Keratinocyte (primary cell): ENCODE measurements around the gene SHISA7. TPM values are rescaled to one million over a fixed set of nuclear protein-coding genes. Genes with fewer than 3 reads are reported as not detected.

Source experiments
- DNase-seq: peaks from one replicate; pipeline ENCODE4 v3.0.0-alpha.2; 2011; ENCODE audit warnings: low read depth, missing footprints, low spot score
- FAIRE-seq: peaks from 2 replicates; lab custom pipeline; 2011; peaks lifted over from hg19 to GRCh38; lab: Jason Lieb, UNC
- H2AFZ ChIP-seq: 2 replicates; pipeline ENCODE4 v1.6.0; 2012; ENCODE audit warnings: low read length, control low read depth, inconsistent platforms; ENCODE audit not compliant: control insufficient read depth
- H3K27ac ChIP-seq: 2 replicates; pipeline ENCODE4 v1.5.1; 2011; ENCODE audit warnings: low read length; ENCODE audit not compliant: control insufficient read depth, insufficient read depth
- H3K27me3 ChIP-seq: 3 replicates; pipeline ENCODE4 v1.6.0; 2011; ENCODE audit warnings: low read length; ENCODE audit not compliant: control insufficient read depth, insufficient read depth; ENCODE audit errors: extremely low read depth
- H3K36me3 ChIP-seq, 2 experiments: 2 replicates in 1 of 2; 3 replicates in 1 of 2; pipeline ENCODE4 v1.5.1; 2011; ENCODE audit warnings: low read length in 2 of 2, mild to moderate bottlenecking in 1 of 2; ENCODE audit not compliant: control insufficient read depth in 2 of 2, insufficient read depth in 2 of 2; ENCODE audit errors: extremely low read depth in 1 of 2
- H3K4me1 ChIP-seq: 3 replicates; pipeline ENCODE4 v1.5.1; 2011; ENCODE audit warnings: low read length; ENCODE audit not compliant: control insufficient read depth, insufficient read depth; ENCODE audit errors: extremely low read depth
- H3K4me2 ChIP-seq: 3 replicates; pipeline ENCODE4 v1.6.0; 2011; ENCODE audit warnings: low read depth, low read length; ENCODE audit not compliant: control insufficient read depth, insufficient read depth; ENCODE audit errors: extremely low read depth
- H3K4me3 ChIP-seq, 3 experiments: fragments of 200-600 bp in 1 of 3; sonication (generic) in 1 of 3; 2 replicates in 2 of 3; 3 replicates in 1 of 3; pipeline ENCODE4 v1.5.1; 2011 to 2016; ENCODE audit warnings: low read length in 3 of 3, mild to moderate bottlenecking in 3 of 3, control low read depth in 2 of 3, inconsistent platforms in 1 of 3, low read depth in 1 of 3, mixed read lengths in 1 of 3, mixed run types in 1 of 3, moderate library complexity in 1 of 3; ENCODE audit not compliant: control insufficient read depth in 2 of 3, insufficient read depth in 2 of 3; ENCODE audit errors: extremely low read depth in 1 of 3
- H3K79me2 ChIP-seq: 2 replicates; pipeline ENCODE4 v1.6.0; 2012; ENCODE audit warnings: low read length; ENCODE audit not compliant: control insufficient read depth, insufficient read depth
- H3K9ac ChIP-seq: 3 replicates; pipeline ENCODE4 v1.6.0; 2011; ENCODE audit warnings: low read length; ENCODE audit not compliant: control insufficient read depth, insufficient read depth; ENCODE audit errors: extremely low read depth
- H3K9me1 ChIP-seq: 3 replicates; pipeline ENCODE4 v1.6.0; 2011; ENCODE audit warnings: low read length; ENCODE audit not compliant: control insufficient read depth, insufficient read depth; ENCODE audit errors: extremely low read depth
- H3K9me3 ChIP-seq: 2 replicates; pipeline ENCODE4 v1.5.1; 2012; ENCODE audit warnings: low read depth, low read length; ENCODE audit not compliant: control insufficient read depth
- H4K20me1 ChIP-seq: 3 replicates; pipeline ENCODE4 v1.6.0; 2011; ENCODE audit warnings: low read length; ENCODE audit not compliant: control insufficient read depth, insufficient read depth; ENCODE audit errors: extremely low read depth
- EZH2 ChIP-seq: IDR thresholded peaks from one replicate; pipeline ENCODE4 v1.6.1; 2012; ENCODE audit warnings: inconsistent platforms, mild to moderate bottlenecking, low read length, moderate library complexity
- dilution Hi-C: fragments of 300-500 bp; cut with MboI; formaldehyde crosslinking; loops from one replicate; pipeline ENCODE4 v1.7.0; 2020; ENCODE audit warnings: low sequenced_read_pairs; ENCODE audit not compliant: extremely low pct_ligation_motif_present
- polyA plus RNA-seq, 5 experiments: library from polyadenylated mRNA; depleted of rRNA in 3 of 5; stranded (reverse) in 3 of 5; stranded (forward) in 1 of 5; unstranded in 1 of 5; fragments of >200 nt; gene quantifications; 1 replicate in 1 of 5; 2 replicates in 3 of 5; 3 replicates in 1 of 5; pipeline versions ENCODE4 v1.2.1 to v1.2.3, GENCODE V29; 2011 to 2012; ENCODE audit warnings: missing spikeins in 2 of 5, low read depth in 1 of 5, low replicate concordance in 1 of 5
- TF ChIP-seq, protein P1 (sequence below), 3 experiments: IDR thresholded peaks in 1 of 3; conservative IDR thresholded peaks in 1 of 3; optimal IDR thresholded peaks in 1 of 3; 2 replicates in 2 of 3; 3 replicates in 1 of 3; pipeline versions ENCODE3 to v1.5.1; 2011; ENCODE audit warnings: low read length in 3 of 3, mild to moderate bottlenecking in 3 of 3, moderate library complexity in 2 of 3, control low read depth in 1 of 3, inconsistent platforms in 1 of 3; ENCODE audit not compliant: insufficient read depth in 2 of 3; ENCODE audit errors: extremely low read depth in 1 of 3

Gene SHISA7
- polyA plus RNA-seq, 1 donor (not counting 4 experiments of a cell fraction or from before 2014, with no cell fraction given) = not detected

DNA sequence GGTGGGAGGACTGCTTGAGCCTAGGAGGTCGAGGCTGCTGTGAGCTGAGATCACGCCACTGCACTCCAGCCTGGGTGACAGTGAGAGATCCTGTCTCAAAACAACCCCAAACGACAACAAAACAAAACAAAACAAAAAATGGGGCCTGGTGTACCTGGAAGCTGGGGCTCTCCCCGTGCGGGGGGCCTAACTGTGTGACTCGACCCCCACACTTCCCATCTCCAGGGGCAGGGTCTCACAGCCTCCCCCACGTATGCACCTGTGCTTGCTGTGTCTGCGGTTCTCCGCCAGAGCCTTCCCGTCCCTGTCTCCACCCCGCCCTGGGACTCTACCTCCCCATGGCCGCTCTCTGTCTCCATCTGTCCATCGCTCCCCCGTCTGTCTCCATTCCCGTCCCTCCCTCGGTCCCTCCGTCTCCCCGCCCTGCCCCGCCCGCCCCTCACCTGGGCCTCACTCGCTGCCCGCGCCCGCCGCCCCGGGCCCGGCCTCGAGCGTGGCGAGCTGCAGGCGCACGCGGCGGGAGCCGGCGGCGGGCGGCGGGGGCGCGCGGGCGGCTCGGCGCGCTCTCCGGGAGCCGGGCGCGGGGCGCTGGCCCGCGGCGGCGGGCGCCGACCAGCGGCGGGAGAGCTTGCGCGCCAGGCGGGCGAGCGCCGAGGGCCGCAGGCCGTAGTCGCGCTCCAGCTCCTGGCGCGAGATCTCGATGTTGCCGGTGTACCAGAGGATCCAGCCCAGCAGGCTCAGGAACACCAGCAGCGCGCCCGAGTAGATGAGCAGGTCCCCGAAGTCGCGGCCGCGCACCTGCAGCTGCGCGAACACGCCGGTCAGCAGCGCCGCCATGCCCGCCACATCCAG, 59.6 kb downstream of the SHISA7 start:
- H3K27ac ChIP-seq = peak overlapping the region; percentile 19
- peaks cover 33% of the 10 kb centered on the region for H3K79me2 ChIP-seq
- peaks cover 23% of the 10 kb centered on the region for H4K20me1 ChIP-seq
- peaks cover 24% of the 10 kb centered on the region for H3K4me1 ChIP-seq
- TF ChIP-seq, protein P1, sequence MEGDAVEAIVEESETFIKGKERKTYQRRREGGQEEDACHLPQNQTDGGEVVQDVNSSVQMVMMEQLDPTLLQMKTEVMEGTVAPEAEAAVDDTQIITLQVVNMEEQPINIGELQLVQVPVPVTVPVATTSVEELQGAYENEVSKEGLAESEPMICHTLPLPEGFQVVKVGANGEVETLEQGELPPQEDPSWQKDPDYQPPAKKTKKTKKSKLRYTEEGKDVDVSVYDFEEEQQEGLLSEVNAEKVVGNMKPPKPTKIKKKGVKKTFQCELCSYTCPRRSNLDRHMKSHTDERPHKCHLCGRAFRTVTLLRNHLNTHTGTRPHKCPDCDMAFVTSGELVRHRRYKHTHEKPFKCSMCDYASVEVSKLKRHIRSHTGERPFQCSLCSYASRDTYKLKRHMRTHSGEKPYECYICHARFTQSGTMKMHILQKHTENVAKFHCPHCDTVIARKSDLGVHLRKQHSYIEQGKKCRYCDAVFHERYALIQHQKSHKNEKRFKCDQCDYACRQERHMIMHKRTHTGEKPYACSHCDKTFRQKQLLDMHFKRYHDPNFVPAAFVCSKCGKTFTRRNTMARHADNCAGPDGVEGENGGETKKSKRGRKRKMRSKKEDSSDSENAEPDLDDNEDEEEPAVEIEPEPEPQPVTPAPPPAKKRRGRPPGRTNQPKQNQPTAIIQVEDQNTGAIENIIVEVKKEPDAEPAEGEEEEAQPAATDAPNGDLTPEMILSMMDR (optimal IDR thresholded peaks at IDR 0.05 in 1 of 3, IDR thresholded peaks at IDR 0.05 in 1 of 3, conservative IDR thresholded peaks at IDR 0.05 in 1 of 3; ENCODE audit: extremely low read depth in 1 of 3, insufficient read depth in 2 of 3, low read length in 3 of 3) = peak in 1 of 3 experiments; percentile 49
- no peak for TF ChIP-seq EZH2
- dilution Hi-C loops = no loop called here
- H3K36me3 ChIP-seq = peaks cover 14 to 27% of the 10 kb centered on the region in 2 experiments
- H2AFZ ChIP-seq = peak overlapping the region; percentile 87
- peaks cover 10% of the 10 kb centered on the region for H3K9me1 ChIP-seq
- no peak for FAIRE-seq
- no peaks in the 10 kb centered on the region for H3K27me3 ChIP-seq
- peak overlapping the region; percentile 33 to 64 (median 56) for H3K4me3 ChIP-seq
- H3K9me3 ChIP-seq = no peaks in the 10 kb centered on the region
- H3K9ac ChIP-seq = peak overlapping the region; percentile 92
- H3K4me2 ChIP-seq = peak overlapping the region; percentile 93
- no peak for DNase-seq

DNA sequence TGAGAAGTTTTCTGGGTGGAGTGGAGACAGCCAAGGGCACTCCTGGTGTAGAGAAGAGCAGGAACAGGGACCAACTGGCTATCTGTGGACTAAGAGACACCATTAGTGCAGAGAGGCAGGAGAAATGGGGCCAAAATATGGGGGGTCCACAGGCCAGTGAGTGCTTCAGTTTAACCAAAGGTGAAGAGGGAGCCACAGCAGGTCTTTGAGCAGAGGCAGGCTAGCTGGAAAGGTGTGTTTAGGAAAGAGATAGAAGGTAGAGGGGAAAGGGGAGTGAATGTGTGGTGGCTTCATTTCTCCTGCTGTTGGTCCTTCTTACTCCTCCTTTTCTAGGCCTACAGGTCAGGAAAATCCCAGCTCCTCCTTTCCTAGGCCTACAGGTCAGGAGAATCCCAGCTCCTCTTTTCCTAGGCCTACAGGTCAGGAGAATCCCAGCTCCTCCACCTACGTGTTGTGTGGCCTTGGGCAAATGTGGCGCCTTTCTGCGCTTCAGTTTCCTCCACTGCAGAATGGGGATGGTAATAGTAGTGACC, 60.5 kb downstream of the SHISA7 start:
- FAIRE-seq (no peak), DNase-seq (no peak)
- no peak for TF ChIP-seq EZH2
- TF ChIP-seq, protein P1 (optimal IDR thresholded peaks at IDR 0.05 in 1 of 3, IDR thresholded peaks at IDR 0.05 in 1 of 3, conservative IDR thresholded peaks at IDR 0.05 in 1 of 3; ENCODE audit: extremely low read depth in 1 of 3, insufficient read depth in 2 of 3, low read length in 3 of 3) = no peak
- H2AFZ ChIP-seq = no peak overlapping the region
- H3K9me3 ChIP-seq = no peaks in the 10 kb centered on the region
- no peaks in the 10 kb centered on the region for H3K27me3 ChIP-seq
- dilution Hi-C loops = no loop called here
- no peak overlapping the region for H3K9ac ChIP-seq
- H3K79me2 ChIP-seq = peaks cover 23% of the 10 kb centered on the region
- H3K9me1 ChIP-seq = peaks cover 4% of the 10 kb centered on the region
- H3K36me3 ChIP-seq = peaks cover 8 to 19% of the 10 kb centered on the region in 2 experiments
- no peak overlapping the region for H3K4me3 ChIP-seq
- H3K27ac ChIP-seq = no peak overlapping the region
- H4K20me1 ChIP-seq = peaks cover 14% of the 10 kb centered on the region
- H3K4me2 ChIP-seq = peak overlapping the region; percentile 86
- peaks cover 15% of the 10 kb centered on the region for H3K4me1 ChIP-seq
